Activated CD4-positive, alpha-beta T cell treated with anti-CD3 and anti-CD28 coated beads for 48 hours (primary cell): ENCODE results near the gene INO80.
"Not testable (repeated sequence)": the region's sequence is repeated elsewhere in the genome, so short reads cannot be mapped to it uniquely, and the experiment has no call there.

ENCODE experiments used
- DNase-seq: peaks from one replicate; pipeline ENCODE4 v3.0.0-alpha.2; 2020

The INO80 gene

DNA sequence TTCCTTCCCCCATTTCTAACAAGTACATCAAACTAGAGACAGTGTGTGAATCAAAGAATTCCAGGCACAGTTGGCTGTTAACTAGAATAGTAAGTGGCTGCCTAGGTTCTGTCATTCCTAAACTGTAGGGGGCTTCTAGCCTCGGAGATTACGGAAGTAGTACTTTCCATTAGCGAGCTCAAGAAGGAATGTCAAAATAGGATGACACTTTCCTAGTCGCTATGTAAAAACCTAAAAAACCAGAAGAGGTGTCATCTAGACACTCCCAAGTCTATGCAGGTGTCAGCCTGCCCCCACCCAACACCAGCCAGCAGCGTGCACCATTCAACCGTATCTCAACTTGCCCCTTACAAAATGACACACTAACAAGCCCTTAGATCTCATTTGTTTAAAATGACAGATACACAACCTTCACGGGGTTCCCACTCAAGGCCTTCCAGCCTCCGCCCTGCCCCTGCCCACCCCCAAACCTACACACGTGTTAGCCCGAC lies 874 bp downstream of the INO80 start:
- DNase-seq, result no peak

- DNase-seq, result no peak
These were observed 9.1 kb downstream of the INO80 start for GRCh38 chr15:41106947-41107346.

GRCh38 chr15:41105348-41106334 lies 10.4 kb downstream of the INO80 start:
- DNase-seq, result no peak

- DNase-seq, result no peak
These were observed 11.8 kb downstream of the INO80 start for GRCh38 chr15:41104234-41104633.

GRCh38 chr15:41102854-41103253 lies 13.2 kb downstream of the INO80 start:
- no peak for DNase-seq

DNA sequence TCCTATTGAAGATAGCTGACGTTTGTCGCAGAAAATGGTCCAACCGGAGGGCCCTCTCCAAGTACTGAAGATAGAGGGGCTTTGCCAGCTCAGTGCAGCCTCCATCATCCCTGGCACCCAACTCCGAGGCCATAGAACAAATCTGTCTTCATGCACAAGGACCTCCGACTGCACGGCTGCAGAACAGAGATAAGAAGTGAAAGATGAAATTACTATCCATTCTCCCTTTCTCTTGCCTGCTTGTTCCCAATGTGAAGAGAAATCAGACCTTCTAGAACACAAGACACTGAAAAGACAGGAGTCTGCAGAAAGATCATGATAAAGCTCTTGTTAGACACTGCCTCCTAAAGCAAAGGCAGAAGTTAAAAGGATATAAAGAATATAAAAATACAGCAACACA lies 19.9 kb downstream of the INO80 start:
- DNase-seq, result no peak

DNA sequence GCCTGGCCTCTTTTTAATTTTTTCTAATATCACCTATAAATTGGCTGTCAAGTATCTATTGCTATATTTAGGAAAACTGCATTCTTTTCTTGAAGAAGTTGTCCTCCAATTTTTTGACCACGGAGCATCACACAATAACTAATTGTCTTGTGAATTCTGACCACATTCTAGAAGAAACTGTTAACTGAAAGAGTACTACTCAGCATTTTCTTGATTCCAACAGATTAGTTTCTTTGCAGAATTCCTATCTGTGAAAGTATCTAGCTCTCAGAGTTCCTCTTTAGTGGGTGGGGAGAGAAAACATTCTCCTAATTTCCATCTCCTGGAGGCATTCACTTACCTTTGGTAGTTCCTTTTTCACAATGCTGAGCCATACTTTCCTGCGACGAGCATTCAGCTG lies 31.1 kb downstream of the INO80 start:
- no peak for DNase-seq

DNA sequence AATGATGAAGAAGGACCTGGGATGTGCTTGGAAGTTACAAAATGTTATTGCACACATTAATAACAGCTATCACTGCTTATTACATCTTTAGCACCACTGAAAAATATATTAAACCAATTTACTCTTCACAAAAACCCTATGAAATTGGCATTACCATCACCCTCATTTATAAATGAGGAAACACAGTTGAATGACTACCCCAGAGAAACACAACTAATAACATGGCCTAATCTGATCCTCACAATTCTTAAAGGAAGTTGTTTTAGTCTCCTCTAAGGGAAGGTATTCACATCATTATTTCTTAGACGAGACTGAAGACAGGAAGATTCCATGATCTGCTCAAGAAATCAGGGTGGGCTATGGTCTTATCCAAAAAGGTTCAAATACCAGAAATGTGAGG lies 35.9 kb downstream of the INO80 start:
- DNase-seq, result no peak

- DNase-seq, result no peak
These were observed 36.4 kb downstream of the INO80 start for GRCh38 chr15:41079717-41080116.

DNA sequence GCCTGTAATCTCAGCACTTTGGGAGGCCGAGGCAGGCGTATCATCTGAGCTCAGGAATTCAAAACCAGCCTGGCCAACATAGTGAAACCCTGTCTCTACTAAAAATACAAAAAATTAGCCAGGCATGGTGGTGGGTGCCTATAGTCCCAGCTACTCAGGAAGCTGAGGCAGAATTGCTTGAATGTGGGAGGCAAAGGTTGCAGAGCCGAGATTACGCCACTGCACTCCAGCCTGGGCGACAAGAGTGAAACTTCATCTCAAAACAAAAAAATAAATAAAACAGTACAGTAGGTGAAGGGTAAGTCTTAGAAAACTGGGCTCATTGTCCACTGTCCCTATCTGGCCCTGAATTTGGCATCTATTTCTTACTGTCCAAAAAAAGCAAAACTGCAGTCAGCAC lies 37.2 kb downstream of the INO80 start:
- not testable (repeated sequence) for DNase-seq

DNA sequence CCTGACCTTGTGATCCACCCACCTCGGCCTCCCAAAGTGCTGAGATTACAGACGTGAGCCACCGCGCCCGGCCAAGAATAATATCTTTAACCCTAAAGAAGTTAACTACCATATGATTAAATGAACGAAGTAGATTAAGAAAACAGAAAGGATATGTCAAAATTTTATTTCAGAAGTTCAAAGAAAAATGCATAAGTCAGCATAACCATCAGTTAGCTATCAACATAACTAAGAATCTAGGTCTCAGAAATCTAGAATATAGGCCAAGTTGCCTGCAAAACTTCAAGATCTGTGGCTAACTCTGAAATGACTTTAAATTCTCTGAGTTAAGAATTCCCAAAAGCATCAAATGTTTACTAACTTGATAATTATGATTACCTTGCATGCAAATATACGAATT lies 38.0 kb downstream of the INO80 start:
- no peak for DNase-seq

- no peak for DNase-seq
These were observed 43.1 kb downstream of the INO80 start for GRCh38 chr15:41073028-41073427.

- no peak for DNase-seq
These were observed 44.1 kb downstream of the INO80 start for GRCh38 chr15:41072013-41072412.

DNA sequence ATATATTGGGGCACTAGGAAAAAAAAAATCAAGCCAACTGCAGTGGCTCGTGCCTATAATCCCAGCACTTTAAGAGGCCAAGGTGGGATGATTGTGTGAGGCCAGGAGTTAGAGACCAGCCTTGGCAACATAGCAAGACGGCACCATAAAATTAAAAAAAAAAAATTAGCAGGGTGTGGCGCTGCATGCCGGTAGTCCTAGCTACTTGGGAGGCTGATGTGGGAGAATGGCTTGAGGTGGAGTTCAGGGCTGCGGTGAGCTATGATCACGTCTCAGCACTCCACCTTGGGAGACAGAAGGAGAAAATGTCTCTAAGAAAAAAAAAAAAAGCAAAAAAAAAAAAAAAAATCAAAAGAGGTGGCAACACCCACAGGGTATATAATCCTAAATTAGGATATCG lies 49.6 kb downstream of the INO80 start:
- DNase-seq, result no peak

DNA sequence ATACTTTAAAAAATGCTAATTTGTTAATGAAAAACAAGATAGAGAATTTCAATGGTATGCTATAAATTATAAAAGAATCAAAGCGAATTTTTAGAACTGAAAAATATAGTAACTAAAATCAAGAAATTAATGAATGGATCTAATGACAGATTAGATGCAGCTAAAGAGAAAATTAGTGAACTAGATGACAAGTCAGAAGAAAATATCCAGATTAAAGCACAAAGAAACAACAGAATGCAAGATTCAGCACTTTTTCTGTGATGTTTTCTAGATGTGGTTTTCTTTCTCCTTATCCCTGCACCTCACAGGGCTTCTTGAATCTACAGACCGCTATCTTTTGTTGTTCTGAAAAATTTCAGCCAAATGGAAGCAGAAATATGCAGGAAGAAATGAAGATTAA lies 54.4 kb downstream of the INO80 start:
- DNase-seq, result no peak

DNA sequence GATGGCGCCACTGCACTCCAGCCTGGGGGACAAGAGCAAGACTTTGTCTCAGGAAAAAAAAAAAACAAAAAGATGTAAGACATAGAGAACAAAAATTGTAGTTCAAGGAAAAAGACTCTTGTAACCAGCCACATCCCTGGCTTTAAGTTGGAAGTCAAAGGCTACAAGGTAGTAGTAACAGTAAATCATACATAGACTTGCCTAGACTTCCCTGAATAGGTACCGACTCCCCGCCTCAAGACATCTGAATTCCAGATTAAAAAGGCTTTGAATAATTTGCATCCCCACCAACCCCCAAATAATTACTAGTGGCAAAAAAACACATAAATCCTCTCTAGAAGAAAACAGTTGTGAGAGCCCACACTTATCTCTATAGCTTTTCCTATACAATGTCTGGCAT lies 55.6 kb downstream of the INO80 start:
- no peak for DNase-seq

DNA sequence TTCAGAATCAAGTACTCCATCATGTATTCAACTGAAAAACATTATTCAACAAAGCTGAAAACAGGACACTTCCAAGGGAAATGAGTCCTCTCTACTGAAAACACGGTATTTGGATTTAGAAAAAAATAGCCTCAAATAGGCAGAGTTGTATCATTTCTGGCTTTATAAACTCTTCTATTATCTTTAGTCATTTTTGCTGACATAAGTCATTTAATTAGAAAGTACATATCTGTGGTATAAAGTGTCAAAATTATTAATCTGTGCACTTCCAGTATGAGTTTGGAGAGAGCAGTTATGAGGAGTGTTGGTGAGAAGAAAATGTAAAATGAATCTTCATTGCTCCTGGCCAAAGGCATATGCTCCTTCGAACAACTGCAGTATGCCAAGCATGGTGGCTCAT lies 59.3 kb downstream of the INO80 start:
- DNase-seq, result no peak

DNA sequence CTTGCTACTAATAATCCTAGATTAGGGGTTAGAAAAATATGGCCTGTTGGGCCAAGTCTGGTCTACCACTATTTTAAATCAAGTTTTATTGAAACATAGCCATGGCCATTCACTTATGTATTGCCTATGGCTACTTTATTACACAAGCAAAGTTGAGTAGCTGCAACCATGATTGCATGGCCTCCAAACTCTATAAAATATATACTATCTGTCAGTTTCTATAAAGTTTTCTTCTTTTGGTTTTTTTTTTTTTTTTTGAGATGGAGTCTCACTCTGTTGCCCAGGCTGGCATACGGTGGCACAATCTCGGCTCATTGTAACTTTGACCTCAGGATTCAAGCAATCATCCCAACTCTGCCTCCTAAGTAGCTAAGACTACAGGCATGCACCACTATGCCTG lies 60.4 kb downstream of the INO80 start:
- DNase-seq, result no peak

DNA sequence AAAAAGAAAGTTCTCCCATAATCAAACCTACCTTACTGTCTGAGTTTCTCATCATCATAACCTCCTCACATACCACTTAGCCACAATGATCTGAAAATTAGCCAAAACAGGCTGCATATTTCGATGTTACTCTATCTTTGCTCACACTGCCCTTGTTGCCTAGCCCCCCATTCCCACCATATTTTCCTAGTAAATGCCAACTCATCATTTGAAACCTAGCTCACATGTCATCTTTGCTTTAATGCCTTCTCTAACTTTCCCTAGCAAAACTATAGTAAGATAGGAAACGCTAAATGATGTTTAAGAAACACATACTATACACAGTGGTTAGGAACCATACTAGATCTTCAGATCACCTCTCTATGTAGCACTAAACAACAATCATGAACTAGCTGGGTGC lies 64.9 kb downstream of the INO80 start:
- DNase-seq, result no peak

- no peak for DNase-seq
These were observed 67.2 kb downstream of the INO80 start for GRCh38 chr15:41048852-41049251.

- DNase-seq, result no peak
These were observed 67.7 kb downstream of the INO80 start for GRCh38 chr15:41048397-41048796.

- DNase-seq, result no peak
These were observed 68.6 kb downstream of the INO80 start for GRCh38 chr15:41047474-41047873.

- no peak for DNase-seq
These were observed 72.7 kb downstream of the INO80 start for GRCh38 chr15:41043276-41043951.

DNA sequence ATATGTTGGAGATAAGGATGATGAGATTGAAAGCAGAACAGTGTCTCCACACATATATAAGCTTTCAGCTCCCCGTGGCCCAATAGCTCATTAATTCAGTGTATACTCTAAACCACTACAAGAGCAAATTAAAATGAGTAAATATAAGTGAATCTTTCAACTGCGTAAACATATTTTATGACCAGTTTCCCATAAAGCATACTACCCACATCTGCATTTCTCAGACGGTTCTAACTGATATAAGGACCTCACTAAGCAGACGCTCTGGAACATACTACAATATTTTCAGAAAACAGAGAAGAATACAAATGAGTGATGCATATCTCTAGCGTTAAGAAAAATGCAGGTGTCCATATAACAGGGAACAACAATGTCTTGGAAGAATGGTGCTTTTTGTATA lies 73.2 kb downstream of the INO80 start:
- no peak for DNase-seq
